Muscle of leg (tissue), 11 donors: Measurements from ENCODE around the gene ZNF69. TPM values are rescaled to one million over a fixed set of nuclear protein-coding genes. Genes with fewer than 3 reads are reported as not detected.
"Not testable (repeated sequence)": the region's sequence is repeated elsewhere in the genome, so short reads cannot be mapped to it uniquely, and the experiment has no call there.

Source experiments
- DNase-seq: peaks from one replicate; pipeline ENCODE4 v3.0.0; 2013
- H3K27ac ChIP-seq: one replicate; pipeline ENCODE4 v1.5.1; 2013; ENCODE audit warnings: mild to moderate bottlenecking, low read length, control low read depth
- H3K27me3 ChIP-seq: one replicate; pipeline ENCODE4 v1.6.1; 2013; ENCODE audit warnings: low read length; ENCODE audit not compliant: control insufficient read depth, insufficient read depth
- H3K36me3 ChIP-seq: one replicate; pipeline ENCODE4 v1.6.1; 2013; ENCODE audit warnings: low read length; ENCODE audit not compliant: control insufficient read depth, insufficient read depth
- H3K4me1 ChIP-seq: one replicate; pipeline ENCODE4 v1.6.1; 2013; ENCODE audit warnings: low read length; ENCODE audit not compliant: control insufficient read depth, insufficient read depth
- H3K4me3 ChIP-seq: one replicate; pipeline ENCODE4 v1.5.1; 2013; ENCODE audit warnings: low read length, control low read depth
- H3K9me3 ChIP-seq: replicated peaks from 2 replicates; pipeline ENCODE4 v1.6.1; 2013; ENCODE audit warnings: low read depth, low read length; ENCODE audit not compliant: control insufficient read depth
- WGBS: methylation state at CpG from one replicate; pipeline ENCODE4 v1.1.5; 2013; ENCODE audit warnings: missing lambda C conversion rate; ENCODE audit not compliant: insufficient coverage; 5-methylcytosine and 5-hydroxymethylcytosine counted together
- polyA plus RNA-seq, 8 donors: library from polyadenylated mRNA; unstranded; fragments of 120-200 nt; gene quantifications; one replicate each; pipeline versions ENCODE4 v1.2.1 to v1.2.3, GENCODE V29; 2013; ENCODE audit warnings: inconsistent platforms in 1 of 8, low replicate concordance in 1 of 8; ENCODE audit not compliant: insufficient read length in 8 of 8, insufficient read depth in 1 of 8
- total RNA-seq: library from RNA; stranded (reverse); fragments of 120-200 nt; gene quantifications from one replicate; pipeline ENCODE4 v1.2.4, GENCODE V29; 2013

Gene ZNF69
- total and polyA plus RNA-seq, 9 donors: 3.0 to 5.6 (median 4.2) TPM

- not testable (repeated sequence) for H3K27ac ChIP-seq, H3K27me3 ChIP-seq, H3K4me3 ChIP-seq, DNase-seq, H3K4me1 ChIP-seq
- 100% methylated on average over 1 of the region's 4 CpGs for WGBS
- Histone ChIP-seq H3K36me3 (peaks cover 50% of the 10 kb centered on the region), H3K9me3 (peaks cover 80% of the 10 kb centered on the region)
These were observed 62.1 kb downstream of the ZNF69 start for GRCh38 chr19:11949614-11950080.

- no peaks in the 10 kb centered on the region for H3K4me1 ChIP-seq
- H3K27me3 ChIP-seq: no peaks in the 10 kb centered on the region
- no peak overlapping the region for H3K4me3 ChIP-seq
- H3K9me3 ChIP-seq: peaks cover 75% of the 10 kb centered on the region
- no CpG with 5 or more reads among the region's 5 CpGs for WGBS
- H3K27ac ChIP-seq: no peak overlapping the region
- DNase-seq: no peak
- peaks cover 49% of the 10 kb centered on the region for H3K36me3 ChIP-seq
These were observed 62.7 kb downstream of the ZNF69 start for GRCh38 chr19:11950312-11950711.

Other genes with a start within 250 kb of the ZNF69 start
- 9.1 TPM for gene ZNF823, start 148.8 kb upstream of the ZNF69 start, total RNA-seq
- 1 to 10 TPM; 3.1 to 4.9 (median 4.2) TPM for gene ZNF823, start 148.8 kb upstream of the ZNF69 start, polyA plus RNA-seq
- 13.2 TPM for gene ZNF441, start 120.8 kb upstream of the ZNF69 start, total RNA-seq
- gene ZNF441, start 120.8 kb upstream of the ZNF69 start, polyA plus RNA-seq: 1 to 10 TPM; 5.2 to 7.2 (median 6.2) TPM
- 4.8 TPM for gene ZNF491, start 89.3 kb upstream of the ZNF69 start, total RNA-seq
- 1 to 10 TPM; 1.9 to 4.3 (median 2.5) TPM for gene ZNF491, start 89.3 kb upstream of the ZNF69 start, polyA plus RNA-seq
- gene ZNF440, start 73.5 kb upstream of the ZNF69 start, total RNA-seq: 6.8 TPM
- gene ZNF440, start 73.5 kb upstream of the ZNF69 start, polyA plus RNA-seq: 1 to 10 TPM; 3.0 to 7.0 (median 4.8) TPM
- gene ZNF439, start 39.1 kb upstream of the ZNF69 start, total RNA-seq: 5.1 TPM
- 1 to 10 TPM; 3.2 to 5.7 (median 4.3) TPM for gene ZNF439, start 39.1 kb upstream of the ZNF69 start, polyA plus RNA-seq
- 7.9 TPM for gene ZNF700, start 37.3 kb downstream of the ZNF69 start, total RNA-seq
- 1 to 10 TPM; 4.6 to 9.5 (median 6.6) TPM for gene ZNF700, start 37.3 kb downstream of the ZNF69 start, polyA plus RNA-seq
- gene ZNF763, start 77.3 kb downstream of the ZNF69 start, total RNA-seq: 2.5 TPM
- 1 to 10 TPM; 1.1 to 2.6 (median 1.8) TPM for gene ZNF763, start 77.3 kb downstream of the ZNF69 start, polyA plus RNA-seq
- gene ZNF433, start 147.9 kb downstream of the ZNF69 start, total RNA-seq: 6.4 TPM
- 1 to 10 TPM; 3.2 to 5.0 (median 3.7) TPM for gene ZNF433, start 147.9 kb downstream of the ZNF69 start, polyA plus RNA-seq
- 0.31 TPM for gene ZNF878, start 165.2 kb downstream of the ZNF69 start, total RNA-seq
- under 1 TPM; 0.16 to 0.61 (median 0.50) TPM for gene ZNF878, start 165.2 kb downstream of the ZNF69 start, polyA plus RNA-seq
- 12.9 TPM for gene ZNF844, start 176.9 kb downstream of the ZNF69 start, total RNA-seq
- gene ZNF844, start 176.9 kb downstream of the ZNF69 start, polyA plus RNA-seq: 10 to 100 TPM in 1 of 8 donors, 1 to 10 TPM in 7; 5.5 to 10.4 (median 8.1) TPM